K562 (cell line): Measurements from ENCODE around the gene SH2D5. TPM values are rescaled to one million over a fixed set of nuclear protein-coding genes. Genes with fewer than 3 reads are reported as not detected.

Source experiments
- ATAC-seq: fragments of 200-7000 bp; cut with Tn5 transposase; 3 replicates; pipeline ENCODE4 v1.9.1; 2020; ENCODE audit warnings: moderate library complexity
- BruUV-seq: library from RNA; stranded (reverse); fragments of 400-500 nt; replicated peaks from 2 replicates; lab custom pipeline; 2021; lab: Mats Ljungman, UMichigan
- CTCF ChIA-PET: fragments of 300-600 bp; formaldehyde crosslinking; extraction: SDS; loops from one replicate; lab custom pipeline; 2021; ENCODE audit warnings: low intra/inter-chr PET ratio; lab: Yijun Ruan, JAX
- POLR2A ChIA-PET: fragments of 300-600, 350-650 bp; sonication (Branson Sonifier 250); formaldehyde crosslinking; extraction: SDS; loops from one replicate; lab custom pipeline; 2021; ENCODE audit warnings: antibody characterized with exemption, inconsistent platforms; lab: Yijun Ruan, JAX
- DNase-seq, 4 experiments: peaks; one replicate each; pipeline versions ENCODE4 v3.0.0 to v3.0.0-alpha.2; 2011 to 2018; ENCODE audit warnings: low spot score in 3 of 4, mixed read lengths in 3 of 4; ENCODE audit errors: extremely low read depth in 1 of 4
- FAIRE-seq: peaks from 2 replicates; lab custom pipeline; 2011; peaks lifted over from hg19 to GRCh38; lab: Jason Lieb, UNC
- H2AFZ ChIP-seq: 2 replicates; pipeline ENCODE4 v1.6.0; 2011; ENCODE audit warnings: low read depth, low read length, control low read depth, inconsistent platforms
- H3K27ac ChIP-seq: fragments of 200-600 bp; 3 replicates; pipeline ENCODE4 v1.8.0; 2011; ENCODE audit warnings: low read depth, mild to moderate bottlenecking, control low read depth, inconsistent platforms, low read length, moderate library complexity, mixed read lengths; ENCODE audit errors: extremely low read depth
- H3K27me3 ChIP-seq, 2 experiments: fragments of 300-600 bp in 1 of 2; 2 replicates in 1 of 2; 3 replicates in 1 of 2; pipeline versions ENCODE4 v1.6.0 to v1.8.0; 2011; ENCODE audit warnings: inconsistent platforms in 2 of 2, low read length in 2 of 2, mild to moderate bottlenecking in 1 of 2, mixed read lengths in 1 of 2, moderate library complexity in 1 of 2; ENCODE audit not compliant: control insufficient read depth in 2 of 2, insufficient read depth in 2 of 2
- H3K36me3 ChIP-seq: fragments of 300-600 bp; 3 replicates; pipeline ENCODE4 v1.8.0; 2011; ENCODE audit warnings: mild to moderate bottlenecking, low read length, inconsistent platforms; ENCODE audit not compliant: control insufficient read depth, insufficient read depth
- H3K4me1 ChIP-seq, 2 experiments: fragments of 200-600 bp in 1 of 2; replicated peaks in 1 of 2; 2 replicates in 1 of 2; 3 replicates in 1 of 2; pipeline versions ENCODE4 v1.5.1 to v1.8.0; 2011; ENCODE audit warnings: inconsistent platforms in 2 of 2, low read length in 2 of 2, mild to moderate bottlenecking in 1 of 2, mixed read lengths in 1 of 2, moderate library complexity in 1 of 2; ENCODE audit not compliant: control insufficient read depth in 2 of 2, insufficient read depth in 2 of 2
- H3K4me2 ChIP-seq: 2 replicates; pipeline ENCODE4 v1.6.1; 2011; ENCODE audit warnings: low read length, control low read depth, inconsistent platforms, mixed read lengths; ENCODE audit not compliant: insufficient read depth
- H3K4me3 ChIP-seq: fragments of 200-600 bp; sonication (generic), shearing (Covaris generic); 2 replicates; pipeline ENCODE4 v1.5.1; 2016; ENCODE audit warnings: control low read depth, inconsistent platforms
- H3K79me2 ChIP-seq: fragments of 200-600 bp; 3 replicates; pipeline ENCODE4 v1.8.0; 2011; ENCODE audit warnings: low read length, inconsistent platforms; ENCODE audit not compliant: control insufficient read depth, insufficient read depth
- H3K9ac ChIP-seq, 2 experiments: 2 replicates each; pipeline versions ENCODE4 v1.6.0 to v1.6.1; 2011; ENCODE audit warnings: low read depth in 2 of 2, low read length in 2 of 2, control low read depth in 1 of 2, inconsistent platforms in 1 of 2, mild to moderate bottlenecking in 1 of 2, mixed read lengths in 1 of 2; ENCODE audit not compliant: insufficient read depth in 1 of 2
- H3K9me1 ChIP-seq: one replicate; pipeline ENCODE4 v1.6.0; 2011; ENCODE audit warnings: inconsistent platforms, mild to moderate bottlenecking, low read length, moderate library complexity; ENCODE audit not compliant: control insufficient read depth, insufficient read depth
- H3K9me3 ChIP-seq: replicated peaks from 2 replicates; pipeline ENCODE4 v1.5.1; 2011; ENCODE audit warnings: low read depth, low read length, inconsistent platforms; ENCODE audit not compliant: control insufficient read depth, insufficient read depth
- H4K20me1 ChIP-seq: replicated peaks from 2 replicates; pipeline ENCODE4 v1.6.1; 2011; ENCODE audit warnings: low read length, inconsistent platforms, mixed read lengths; ENCODE audit not compliant: control insufficient read depth, insufficient read depth
- EGR1 ChIP-seq: fragments of 450-650 bp; conservative IDR thresholded peaks from 2 replicates; pipeline ENCODE4 v1.6.1; 2017; ENCODE audit warnings: mild to moderate bottlenecking
- HMG20B ChIP-seq: fragments of 250-450 bp; sonication (Bioruptor Pico); IDR thresholded peaks from 2 replicates; pipeline ENCODE4 v1.5.0; 2021; ENCODE audit warnings: mild to moderate bottlenecking
- MYBL2 ChIP-seq, 2 experiments: fragments of 450-650 bp in 1 of 2; sonication (generic) in 1 of 2; formaldehyde crosslinking in 1 of 2; IDR thresholded peaks; 2 replicates each; pipeline versions ENCODE4 v1.6.1 to v1.8.1; 2017 to 2022; ENCODE audit warnings: borderline replicate concordance in 1 of 2, inconsistent platforms in 1 of 2, low read depth in 1 of 2, mild to moderate bottlenecking in 1 of 2, missing genetic modification reagents in 1 of 2, moderate library complexity in 1 of 2
- USF2 ChIP-seq: sonication (generic); formaldehyde crosslinking; IDR thresholded peaks from 2 replicates; pipeline ENCODE4 v1.5.0; 2020; ENCODE audit warnings: missing genetic modification reagents
- ZBTB49 ChIP-seq: sonication (generic); formaldehyde crosslinking; IDR thresholded peaks from 2 replicates; pipeline ENCODE4 v1.8.0; 2022; ENCODE audit warnings: missing genetic modification reagents, mild to moderate bottlenecking, borderline replicate concordance
- WGBS: fragments of 100-300 bp; shearing (Covaris generic); methylation state at CpG from one replicate; pipeline ENCODE4 v1.1.6; 2016; ENCODE audit warnings: low coverage, mixed read lengths; ENCODE audit not compliant: insufficient coverage; ENCODE audit errors: missing lambda C conversion rate; 5-methylcytosine and 5-hydroxymethylcytosine counted together
- in situ Hi-C: fragments of 300-500 bp; cut with MboI; formaldehyde crosslinking; loops from 4 replicates; pipeline ENCODE4 v1.15.0; 2018; ENCODE audit warnings: inconsistent platforms, mixed read lengths
- intact Hi-C: fragments of 100-400 bp; cut with micrococcal nuclease; formaldehyde crosslinking; loops from 2 replicates; pipeline ENCODE4 v1.14.2; 2022
- polyA plus RNA-seq, 8 experiments: library from polyadenylated mRNA; depleted of rRNA in 4 of 8; stranded (reverse) in 5 of 8; unstranded in 3 of 8; fragments of >200 nt; fragmentation: Nextera tagmentation in 2 of 8; fragmentation: Illumina TruSeq in 1 of 8; extraction: Ambion mirVana in 2 of 8; extraction: Trizol in 1 of 8; gene quantifications; 2 replicates each; pipeline versions ENCODE4 v1.2.1 to v1.2.3, GENCODE V29; 2011 to 2014; ENCODE audit warnings: inconsistent platforms in 1 of 8, missing spikeins in 1 of 8
- total RNA-seq, 7 experiments: library from RNA; depleted of rRNA in 6 of 7; stranded (reverse); fragments of >200 nt in 6 of 7; fragmentation: Illumina TruSeq in 2 of 7; extraction: Trizol in 2 of 7; gene quantifications; 2 replicates each; pipeline versions ENCODE4 v1.2.1 to v1.2.3, GENCODE V29; 2011 to 2021; ENCODE audit warnings: low replicate concordance in 1 of 7

SH2D5 gene
- total and polyA plus RNA-seq, 9 of the 15 experiments (the other 6 are each of a cell fraction or from before 2014, with no cell fraction given), result 0.06 to 0.11 TPM; not detected in 7

- TF ChIP-seq USF2 (CRISPR knock-in tag) (peak; percentile 96), HMG20B (no peak), ZBTB49 (no peak)
These were observed 35.8 kb downstream of the SH2D5 start (continued) for GRCh38 chr1:20696397-20697333.

- Histone ChIP-seq H2AFZ (no peak overlapping the region), H3K27me3 (peaks cover 4 to 38% of the 10 kb centered on the region in 2 experiments), H3K9me3 (no peaks in the 10 kb centered on the region), H3K4me3 (no peak overlapping the region), H3K9me1 (no peaks in the 10 kb centered on the region), H3K79me2 (no peaks in the 10 kb centered on the region), H3K4me2 (no peak overlapping the region), H3K36me3 (no peaks in the 10 kb centered on the region), H4K20me1 (no peaks in the 10 kb centered on the region), H3K4me1 (peaks cover 3 to 25% of the 10 kb centered on the region in 2 experiments; a peak in 3 of 5 replicates)
- ATAC-seq (no peak), DNase-seq (no peak)
- in situ Hi-C loops, result loop anchor here (5.0 kb wide), 1 partner anchor 512 kb away; no protein-coding TSS in a partner anchor
- intact Hi-C loops, result loop anchor here (5.0 to 10.0 kb wide), 2 partner anchors 199 to 292 kb away; no protein-coding TSS in a partner anchor
- ChIA-PET POLR2A (interaction anchor here (1.3 kb wide), 1 partner anchor 9 kb away, joined by 3 read pairs; no protein-coding TSS in a partner anchor), CTCF (interaction anchor here (0.7 to 2.7 kb wide), 5 partner anchors 12 to 672 kb away, joined by 3 to 33 read pairs (median 5); no protein-coding TSS in a partner anchor)
- BruUV-seq, result no TSS peak
- WGBS, result 9% methylated on average over 10 of the region's 10 CpGs
- TF ChIP-seq EGR1, result peak; percentile 61; the same call in 1 of the 2 replicates
- TF ChIP-seq MYBL2 (IDR thresholded peaks at IDR 0.05; ENCODE audit: low read depth), result no peak
- no peak for TF ChIP-seq MYBL2 (CRISPR knock-in tag; IDR thresholded peaks at IDR 0.05; ENCODE audit: borderline replicate concordance)
- TF ChIP-seq, all 486 proteins: peak for 1
- FAIRE-seq, result no peak
- H3K27ac ChIP-seq, result no peak overlapping the region
- H3K9ac ChIP-seq, result no peak overlapping the region; a peak in 1 of 4 replicates
These were observed 37.0 kb downstream of the SH2D5 start for GRCh38 chr1:20695515-20695914.
